H1 (cell line): Measurements from ENCODE around the gene LARGE2. TPM values are rescaled to one million over a fixed set of nuclear protein-coding genes. Genes with fewer than 3 reads are reported as not detected.

Experiments
- CTCF ChIA-PET: fragments of 300-600 bp; sonication (Branson Sonifier 250); formaldehyde crosslinking; loops from one replicate; lab custom pipeline; 2021; ENCODE audit not compliant: partially characterized antibody; lab: Charles Lee
- POLR2A ChIA-PET: fragments of 300-600 bp; sonication (Branson Sonifier 250); formaldehyde crosslinking; loops from one replicate; lab custom pipeline; 2021; ENCODE audit warnings: inconsistent platforms; ENCODE audit not compliant: partially characterized antibody; lab: Charles Lee
- DNase-seq, 2 experiments: peaks; one replicate each; pipeline versions ENCODE4 v3.0.0 to v3.0.0-alpha.2; 2010 to 2022; ENCODE audit warnings: low spot score in 2 of 2, low read depth in 1 of 2, mixed read lengths in 1 of 2
- FAIRE-seq: peaks from 2 replicates; lab custom pipeline; 2011; peaks lifted over from hg19 to GRCh38; lab: Jason Lieb, UNC
- H2AFZ ChIP-seq: 2 replicates; pipeline ENCODE4 v1.8.1; 2012; ENCODE audit warnings: low read length, inconsistent platforms
- H2AK5ac ChIP-seq: 2 replicates; pipeline ENCODE4 v1.6.1; 2013; ENCODE audit warnings: low read depth, low read length
- H2BK120ac ChIP-seq: replicated peaks from 2 replicates; pipeline ENCODE3; 2013; ENCODE audit warnings: low read depth, low read length, inconsistent platforms
- H2BK12ac ChIP-seq: 2 replicates; pipeline ENCODE4 v1.6.1; 2013; ENCODE audit warnings: low read depth, low read length
- H2BK15ac ChIP-seq: 2 replicates; pipeline ENCODE4 v1.6.1; 2013; ENCODE audit warnings: low read length
- H2BK20ac ChIP-seq: 2 replicates; pipeline ENCODE4 v1.6.1; 2013; ENCODE audit warnings: low read length
- H2BK5ac ChIP-seq: 2 replicates; pipeline ENCODE4 v1.6.1; 2013; ENCODE audit warnings: low read depth, low read length
- H3K14ac ChIP-seq: 2 replicates; pipeline ENCODE4 v1.6.1; 2013; ENCODE audit warnings: inconsistent platforms; ENCODE audit not compliant: insufficient read length
- H3K18ac ChIP-seq: 2 replicates; pipeline ENCODE4 v1.6.1; 2013; ENCODE audit warnings: low read length; ENCODE audit errors: extremely low read depth
- H3K23ac ChIP-seq: 2 replicates; pipeline ENCODE4 v1.6.1; 2013; ENCODE audit warnings: inconsistent platforms; ENCODE audit not compliant: insufficient read length
- H3K23me2 ChIP-seq: 2 replicates; pipeline ENCODE4 v1.6.1; 2013; ENCODE audit warnings: low read depth, low read length
- H3K27ac ChIP-seq: 2 replicates; pipeline ENCODE4 v1.6.1; 2011; ENCODE audit warnings: low read depth, low read length, inconsistent platforms
- H3K27me3 ChIP-seq, 4 experiments: replicated peaks in 1 of 4; 1 replicate in 1 of 4; 2 replicates in 3 of 4; pipeline versions ENCODE4 v1.6.1 to v1.8.1; 2011 to 2013; ENCODE audit warnings: low read length in 3 of 4, mild to moderate bottlenecking in 3 of 4, inconsistent platforms in 2 of 4, mixed read lengths in 2 of 4, moderate library complexity in 1 of 4; ENCODE audit not compliant: control insufficient read depth in 3 of 4, insufficient read depth in 3 of 4; ENCODE audit errors: extremely low read depth in 1 of 4
- H3K36me3 ChIP-seq, 4 experiments: 2 replicates each; pipeline versions ENCODE4 v1.6.1 to v1.8.1; 2011 to 2013; ENCODE audit warnings: mild to moderate bottlenecking in 4 of 4, low read length in 3 of 4, moderate library complexity in 2 of 4, control low read depth in 1 of 4, inconsistent platforms in 1 of 4; ENCODE audit not compliant: insufficient read depth in 4 of 4, control insufficient read depth in 2 of 4
- H3K4ac ChIP-seq: replicated peaks from 2 replicates; pipeline ENCODE3; 2013; ENCODE audit warnings: low read length, low read depth, mixed read lengths, inconsistent platforms; ENCODE audit not compliant: insufficient read length
- H3K4me1 ChIP-seq, 4 experiments: replicated peaks in 1 of 4; 1 replicate in 1 of 4; 2 replicates in 3 of 4; pipeline versions ENCODE4 v1.6.1 to v1.8.1; 2011 to 2013; ENCODE audit warnings: low read length in 3 of 4, inconsistent platforms in 2 of 4, mixed read lengths in 1 of 4; ENCODE audit not compliant: insufficient read depth in 4 of 4, control insufficient read depth in 3 of 4
- H3K4me2 ChIP-seq, 2 experiments: 2 replicates each; pipeline versions ENCODE4 v1.6.1 to v1.8.1; 2011 to 2013; ENCODE audit warnings: low read depth in 2 of 2, low read length in 2 of 2, control low read depth in 1 of 2, inconsistent platforms in 1 of 2, mild to moderate bottlenecking in 1 of 2; ENCODE audit not compliant: insufficient read depth in 1 of 2
- H3K4me3 ChIP-seq, 4 experiments: fragments of 200-600, 300-600 bp in 1 of 4; sonication (generic), shearing (Covaris generic), sonication (Bioruptor Twin) in 1 of 4; 2 replicates each; pipeline versions ENCODE4 v1.5.1 to v1.8.1; 2011 to 2016; ENCODE audit warnings: low read length in 4 of 4, low read depth in 3 of 4, control low read depth in 2 of 4, inconsistent platforms in 2 of 4, mild to moderate bottlenecking in 2 of 4, mixed read lengths in 1 of 4, moderate library complexity in 1 of 4; ENCODE audit not compliant: insufficient read depth in 2 of 4; ENCODE audit errors: extremely low read depth in 1 of 4
- H3K56ac ChIP-seq: replicated peaks from 2 replicates; pipeline ENCODE3; 2013; ENCODE audit warnings: low read depth, mild to moderate bottlenecking, mixed read lengths, low read length, inconsistent platforms; ENCODE audit not compliant: insufficient read length
- H3K79me1 ChIP-seq: 2 replicates; pipeline ENCODE4 v1.6.1; 2013; ENCODE audit warnings: low read depth, low read length, control low read depth
- H3K79me2 ChIP-seq, 2 experiments: 2 replicates each; pipeline versions ENCODE4 v1.6.1 to v1.8.1; 2012 to 2013; ENCODE audit warnings: low read length in 2 of 2, mild to moderate bottlenecking in 2 of 2, inconsistent platforms in 1 of 2; ENCODE audit not compliant: insufficient read depth in 2 of 2, control insufficient read depth in 1 of 2
- H3K9ac ChIP-seq, 4 experiments: replicated peaks in 1 of 4; 1 replicate in 1 of 4; 2 replicates in 3 of 4; pipeline versions ENCODE4 v1.6.1 to v1.8.1; 2011 to 2013; ENCODE audit warnings: low read depth in 3 of 4, low read length in 3 of 4, control low read depth in 2 of 4, mild to moderate bottlenecking in 2 of 4, moderate library complexity in 2 of 4, inconsistent platforms in 1 of 4; ENCODE audit errors: extremely low read depth in 1 of 4
- H3K9me3 ChIP-seq, 2 experiments: 2 replicates each; pipeline versions ENCODE4 v1.6.1 to v1.8.1; 2012 to 2013; ENCODE audit warnings: mild to moderate bottlenecking in 2 of 2, moderate library complexity in 2 of 2, control low read depth in 1 of 2, inconsistent platforms in 1 of 2, low read depth in 1 of 2, low read length in 1 of 2, mixed read lengths in 1 of 2; ENCODE audit not compliant: insufficient read depth in 2 of 2
- H4K20me1 ChIP-seq, 2 experiments: replicated peaks in 1 of 2; 2 replicates each; pipeline versions ENCODE3 to v1.8.1; 2011 to 2013; ENCODE audit warnings: inconsistent platforms in 2 of 2, low read length in 2 of 2, mild to moderate bottlenecking in 1 of 2; ENCODE audit not compliant: insufficient read depth in 2 of 2, control insufficient read depth in 1 of 2
- H4K5ac ChIP-seq: 2 replicates; pipeline ENCODE4 v1.6.1; 2013; ENCODE audit warnings: low read length, low read depth, mixed read lengths, inconsistent platforms; ENCODE audit not compliant: insufficient read length
- H4K8ac ChIP-seq: 2 replicates; pipeline ENCODE4 v1.8.0; 2013; ENCODE audit warnings: mild to moderate bottlenecking, moderate library complexity, low read length, inconsistent platforms; ENCODE audit not compliant: insufficient read depth; ENCODE audit errors: extremely low read depth
- H4K91ac ChIP-seq: replicated peaks from 2 replicates; pipeline ENCODE3; 2013; ENCODE audit warnings: low read length, mixed read lengths, inconsistent platforms; ENCODE audit not compliant: insufficient read length
- HDAC6 ChIP-seq: IDR thresholded peaks from one replicate; pipeline ENCODE4 v1.7.1; 2012; ENCODE audit warnings: low read depth, mild to moderate bottlenecking, inconsistent platforms, low read length, moderate library complexity
- WGBS, 2 experiments: shearing (Covaris generic) in 1 of 2; methylation state at CpG; one replicate each; pipeline versions ENCODE4 v1.1.6 to v1.1.7; 2013 to 2015; ENCODE audit warnings: low lambda C conversion rate in 2 of 2, mixed read lengths in 2 of 2, inconsistent platforms in 1 of 2, low coverage in 1 of 2, missing lambda C conversion rate in 1 of 2; ENCODE audit not compliant: insufficient replicate concordance in 2 of 2, insufficient coverage in 1 of 2, insufficient read length in 1 of 2; ENCODE audit errors: extremely low coverage in 1 of 2, missing lambda C conversion rate in 1 of 2; 5-methylcytosine and 5-hydroxymethylcytosine counted together
- polyA plus RNA-seq, 7 experiments: library from polyadenylated mRNA; depleted of rRNA in 3 of 7; stranded (reverse) in 5 of 7; unstranded in 2 of 7; fragments of >200 nt in 5 of 7; fragments of 200-250 nt in 2 of 7; gene quantifications; 1 replicate in 5 of 7; 2 replicates in 1 of 7; 4 replicates in 1 of 7; pipeline versions ENCODE4 v1.2.1 to v1.2.3, GENCODE V29; 2011 to 2013; ENCODE audit warnings: missing spikeins in 2 of 7, mixed read lengths in 2 of 7
- total RNA-seq: library from RNA; stranded (reverse); fragmentation: NEBNext Ultra II Directional; extraction: Animal tissue kit (Norgen Biotek cat#: 25700); gene quantifications from 2 replicates; pipeline ENCODE4 v1.2.1, GENCODE V29; 2021

LARGE2 gene
- total and polyA plus RNA-seq, 2 of the 8 experiments (the other 6 are each of a cell fraction or from before 2014, with no cell fraction given) = 111 to 137 TPM

GRCh38 chr11:45880772-45881570 lies 41.5 kb upstream of the LARGE2 start:
- H4K5ac ChIP-seq = no peak overlapping the region
- H2BK12ac ChIP-seq = no peak overlapping the region
- no peak for FAIRE-seq
- H3K27me3 ChIP-seq = no peaks in the 10 kb centered on the region; a peak in 2 of 7 replicates
- no peak overlapping the region for H4K91ac ChIP-seq
- no peaks in the 10 kb centered on the region for H3K79me2 ChIP-seq
- no peak overlapping the region; the same call in 1 of the 2 replicates for H2BK5ac ChIP-seq
- H3K18ac ChIP-seq = no peak overlapping the region
- H3K9me3 ChIP-seq = no peaks in the 10 kb centered on the region
- ChIA-PET POLR2A (interaction anchor here (0.9 to 1.2 kb wide), 2 partner anchors 15 to 27 kb away, joined by 3 to 4 read pairs; no protein-coding TSS in a partner anchor), CTCF (interaction anchor here (0.6 to 5.2 kb wide), 8 partner anchors 9 to 486 kb away, joined by 3 to 41 read pairs (median 4); partner anchors contain the start of gene PEX16)
- no peak overlapping the region for H3K56ac ChIP-seq
- H2BK120ac ChIP-seq = no peak overlapping the region
- no peak overlapping the region for H3K9ac ChIP-seq
- H3K79me1 ChIP-seq = peaks cover 3% of the 10 kb centered on the region; the same call in 1 of the 2 replicates
- peaks cover 2 to 9% (median 7%) of the 10 kb centered on the region in 4 experiments for H3K4me1 ChIP-seq
- no peak overlapping the region for H2BK15ac ChIP-seq
- H3K36me3 ChIP-seq = no peaks in the 10 kb centered on the region; a peak in 2 of 8 replicates
- no peak for TF ChIP-seq HDAC6
- H3K4ac ChIP-seq = no peak overlapping the region
- H2AK5ac ChIP-seq = no peak overlapping the region
- no peak for DNase-seq
- H3K23ac ChIP-seq = no peak overlapping the region
- no peak overlapping the region; the same call in 1 of the 2 replicates for H3K27ac ChIP-seq
- H4K8ac ChIP-seq = no peak overlapping the region
- H3K23me2 ChIP-seq = peaks cover 4% of the 10 kb centered on the region; the same call in 1 of the 2 replicates
- no peak overlapping the region for H2AFZ ChIP-seq
- H3K4me2 ChIP-seq = no peak overlapping the region
- no peak overlapping the region for H3K14ac ChIP-seq
- H2BK20ac ChIP-seq = 0 out of 2 replicates have a peak overlapping the region, but pooled peaks have one; percentile 32
- no peak overlapping the region for H3K4me3 ChIP-seq
- WGBS, 2 experiments = 94% methylated on average over 15 of the region's 15 CpGs; no CpG with 5 or more reads in 1 of the 2 experiments
- H4K20me1 ChIP-seq = peaks cover 0 to 5% of the 10 kb centered on the region in 2 experiments
